ENCODE results near the gene ANKS1B.

GRCh38 chr12:99709116-99709515, 275.6 kb downstream of the ANKS1B start:
- TF ChIP-seq CTCF (IDR thresholded peaks at IDR 0.05; ENCODE audit: low read length), result no peak
- TF ChIP-seq EZH2 (IDR thresholded peaks at IDR 0.05; ENCODE audit: borderline replicate concordance, low read length), result no peak

Data from OCI-LY1 (cell line).